GM23338 (cell line): ENCODE results near the gene CNGB1. TPM values are rescaled to one million over a fixed set of nuclear protein-coding genes. Genes with fewer than 3 reads are reported as not detected.

Experiments
- ATAC-seq: fragments of 200-7000 bp; cut with Tn5 transposase; 3 replicates; pipeline ENCODE4 v1.9.1; 2020
- DNase-seq: peaks from one replicate; pipeline ENCODE4 v3.0.0-alpha.2; 2015; ENCODE audit warnings: low spot score
- H2AFZ ChIP-seq: fragments of 200-600 bp; sonication (generic); 2 replicates; pipeline ENCODE4 v1.8.0; 2016; ENCODE audit warnings: antibody characterized with exemption, mild to moderate bottlenecking, moderate library complexity
- H3F3A ChIP-seq: fragments of 200-600 bp; sonication (generic); replicated peaks from 2 replicates; pipeline ENCODE4 v1.8.0; 2017; ENCODE audit warnings: antibody characterized with exemption, mixed run types, low read depth
- H3K27ac ChIP-seq: fragments of 200-600 bp; sonication (generic); 2 replicates; pipeline ENCODE4 v1.6.1; 2016; ENCODE audit warnings: low read depth
- H3K27me3 ChIP-seq: fragments of 200-600 bp; sonication (generic); 2 replicates; pipeline ENCODE4 v1.8.0; 2016; ENCODE audit warnings: mild to moderate bottlenecking, mixed run types, moderate library complexity; ENCODE audit not compliant: insufficient read depth
- H3K36me3 ChIP-seq: fragments of 200-600 bp; sonication (generic); 2 replicates; pipeline ENCODE4 v1.8.0; 2016; ENCODE audit warnings: mild to moderate bottlenecking; ENCODE audit not compliant: insufficient read depth
- H3K4me1 ChIP-seq: fragments of 200-600 bp; sonication (generic); 2 replicates; pipeline ENCODE4 v1.8.0; 2016; ENCODE audit warnings: mild to moderate bottlenecking, moderate library complexity; ENCODE audit not compliant: insufficient read depth
- H3K4me2 ChIP-seq: fragments of 200-600 bp; sonication (generic); 2 replicates; pipeline ENCODE4 v1.7.1; 2017; ENCODE audit warnings: mixed run types
- H3K4me3 ChIP-seq: fragments of 200-600 bp; sonication (generic); 2 replicates; pipeline ENCODE4 v1.6.1; 2016; ENCODE audit warnings: mixed run types
- H3K79me2 ChIP-seq: fragments of 200-600 bp; sonication (generic); replicated peaks from 2 replicates; pipeline ENCODE4 v1.8.0; 2017; ENCODE audit warnings: mild to moderate bottlenecking; ENCODE audit not compliant: insufficient read depth
- H3K9me2 ChIP-seq: fragments of 200-600 bp; sonication (generic); 2 replicates; pipeline ENCODE4 v1.8.0; 2017; ENCODE audit not compliant: insufficient read depth
- H4K20me1 ChIP-seq: fragments of 200-600 bp; sonication (generic); replicated peaks from 2 replicates; pipeline ENCODE4 v1.8.0; 2017; ENCODE audit warnings: mild to moderate bottlenecking; ENCODE audit not compliant: insufficient read depth
- H3K27ac Mint-ChIP-seq: 2 replicates; pipeline ENCODE4 v1.8.0; 2020; ENCODE audit warnings: inconsistent platforms, mild to moderate bottlenecking, moderate library complexity, mixed read lengths
- H3K27me3 Mint-ChIP-seq: 3 replicates; pipeline ENCODE4 v1.8.0; 2022; ENCODE audit warnings: low read depth, mild to moderate bottlenecking, moderate library complexity, mixed read lengths, inconsistent platforms; ENCODE audit not compliant: insufficient read depth, poor library complexity
- H3K36me3 Mint-ChIP-seq: 3 replicates; pipeline ENCODE4 v1.8.0; 2021; ENCODE audit warnings: low read depth, mild to moderate bottlenecking, inconsistent platforms, moderate library complexity, mixed read lengths
- H3K4me1 Mint-ChIP-seq: 3 replicates; pipeline ENCODE4 v1.8.0; 2020; ENCODE audit warnings: mild to moderate bottlenecking, inconsistent platforms, mixed read lengths
- H3K4me3 Mint-ChIP-seq: 3 replicates; pipeline ENCODE4 v1.8.0; 2021; ENCODE audit warnings: moderate library complexity, mild to moderate bottlenecking, inconsistent platforms, mixed read lengths
- H3K9me3 Mint-ChIP-seq: 3 replicates; pipeline ENCODE4 v1.8.0; 2020; ENCODE audit warnings: moderate library complexity, mild to moderate bottlenecking, inconsistent platforms, mixed read lengths
- CREB1 ChIP-seq: fragments of 250-450 bp; sonication (Bioruptor Pico); IDR thresholded peaks from 2 replicates; pipeline ENCODE4 v1.5.0; 2020; ENCODE audit warnings: low read depth, mild to moderate bottlenecking, moderate library complexity
- EZH2 ChIP-seq: fragments of 200-600 bp; sonication (generic); IDR thresholded peaks from one replicate; pipeline ENCODE4 v1.8.0; 2017; ENCODE audit warnings: antibody characterized with exemption, mild to moderate bottlenecking, low read depth; ENCODE audit not compliant: unreplicated experiment
- EZH2phosphoT487 ChIP-seq: fragments of 200-600 bp; sonication (generic); IDR thresholded peaks from one replicate; pipeline ENCODE4 v1.8.1; 2018; ENCODE audit warnings: antibody characterized with exemption; ENCODE audit not compliant: unreplicated experiment
- JUNB ChIP-seq: IDR thresholded peaks from one replicate; pipeline ENCODE4 v1.6.1; 2016; ENCODE audit warnings: antibody characterized with exemption; ENCODE audit not compliant: unreplicated experiment
- NANOG ChIP-seq: IDR thresholded peaks from 2 replicates; pipeline ENCODE4 v1.6.1; 2016; ENCODE audit warnings: antibody characterized with exemption, borderline replicate concordance
- POLR2AphosphoS5 ChIP-seq: IDR thresholded peaks from 2 replicates; pipeline ENCODE4 v1.6.1; 2016; ENCODE audit warnings: antibody characterized with exemption, low read depth
- STAT1 ChIP-seq: IDR thresholded peaks from one replicate; pipeline ENCODE4 v1.6.1; 2016; ENCODE audit warnings: antibody characterized with exemption; ENCODE audit not compliant: unreplicated experiment
- ZNF114 ChIP-seq: fragments of 250-450 bp; sonication (Bioruptor Pico); IDR thresholded peaks from 2 replicates; pipeline ENCODE4 v1.5.0; 2020; ENCODE audit warnings: mild to moderate bottlenecking, moderate library complexity
- ZNF331 ChIP-seq: fragments of 250-450 bp; sonication (Bioruptor Pico); IDR thresholded peaks from 2 replicates; pipeline ENCODE4 v1.5.0; 2020; ENCODE audit warnings: low read depth, mild to moderate bottlenecking, moderate library complexity
- polyA plus RNA-seq: library from polyadenylated mRNA; unstranded; fragments of >200 nt; fragmentation: Nextera tagmentation; extraction: Ambion mirVana; gene quantifications from 2 replicates; pipeline ENCODE4 v1.2.1, GENCODE V29; 2016
- total RNA-seq: library from RNA; depleted of rRNA; stranded (reverse); fragments of >200 nt; shearing (Covaris generic); gene quantifications from 2 replicates; pipeline ENCODE4 v1.2.3, GENCODE V29; 2014
- TF ChIP-seq, protein P1 (sequence below): IDR thresholded peaks from one replicate; pipeline ENCODE4 v1.6.1; 2018; ENCODE audit warnings: antibody characterized with exemption; ENCODE audit not compliant: unreplicated experiment
- TF ChIP-seq, protein P2 (sequence below), 2 experiments: fragments of 200-600 bp in 1 of 2; sonication (generic) in 1 of 2; conservative IDR thresholded peaks; 2 replicates each; pipeline versions ENCODE4 v1.5.1 to v1.6.1; 2016 to 2017; ENCODE audit warnings: antibody characterized with exemption in 2 of 2, low read depth in 2 of 2, mild to moderate bottlenecking in 2 of 2, moderate library complexity in 1 of 2
- TF ChIP-seq, protein P3 (sequence below): IDR thresholded peaks from 2 replicates; pipeline ENCODE4 v1.6.1; 2016; ENCODE audit warnings: antibody characterized with exemption
- TF ChIP-seq, protein P4 (sequence below): fragments of 250-450 bp; sonication (Bioruptor Pico); IDR thresholded peaks from 2 replicates; pipeline ENCODE4 v1.5.0; 2020; ENCODE audit warnings: mild to moderate bottlenecking, moderate library complexity

CNGB1 gene
- total and polyA plus RNA-seq, 2 experiments from 2014 or later: not detected

DNA sequence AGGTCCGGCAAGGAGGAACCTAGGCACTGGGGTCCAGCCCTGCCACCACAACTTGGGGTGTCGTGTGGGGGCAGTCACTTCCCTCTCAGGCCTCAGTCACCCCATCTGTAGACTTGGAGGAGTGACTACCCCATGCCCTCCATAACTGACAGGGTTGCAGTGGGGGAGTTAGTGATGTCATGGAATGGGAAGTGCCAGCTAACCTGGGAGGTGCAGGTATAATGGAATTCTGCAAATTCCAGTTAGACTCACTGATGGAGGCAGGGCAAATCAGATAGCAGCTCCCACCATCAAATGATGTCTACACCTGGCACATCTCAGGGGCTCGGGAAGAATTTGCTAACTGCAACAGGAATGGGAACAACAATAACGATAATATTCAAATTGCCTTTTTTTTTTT lies 72.9 kb downstream of the CNGB1 start (continued):
- TF ChIP-seq, protein P1, sequence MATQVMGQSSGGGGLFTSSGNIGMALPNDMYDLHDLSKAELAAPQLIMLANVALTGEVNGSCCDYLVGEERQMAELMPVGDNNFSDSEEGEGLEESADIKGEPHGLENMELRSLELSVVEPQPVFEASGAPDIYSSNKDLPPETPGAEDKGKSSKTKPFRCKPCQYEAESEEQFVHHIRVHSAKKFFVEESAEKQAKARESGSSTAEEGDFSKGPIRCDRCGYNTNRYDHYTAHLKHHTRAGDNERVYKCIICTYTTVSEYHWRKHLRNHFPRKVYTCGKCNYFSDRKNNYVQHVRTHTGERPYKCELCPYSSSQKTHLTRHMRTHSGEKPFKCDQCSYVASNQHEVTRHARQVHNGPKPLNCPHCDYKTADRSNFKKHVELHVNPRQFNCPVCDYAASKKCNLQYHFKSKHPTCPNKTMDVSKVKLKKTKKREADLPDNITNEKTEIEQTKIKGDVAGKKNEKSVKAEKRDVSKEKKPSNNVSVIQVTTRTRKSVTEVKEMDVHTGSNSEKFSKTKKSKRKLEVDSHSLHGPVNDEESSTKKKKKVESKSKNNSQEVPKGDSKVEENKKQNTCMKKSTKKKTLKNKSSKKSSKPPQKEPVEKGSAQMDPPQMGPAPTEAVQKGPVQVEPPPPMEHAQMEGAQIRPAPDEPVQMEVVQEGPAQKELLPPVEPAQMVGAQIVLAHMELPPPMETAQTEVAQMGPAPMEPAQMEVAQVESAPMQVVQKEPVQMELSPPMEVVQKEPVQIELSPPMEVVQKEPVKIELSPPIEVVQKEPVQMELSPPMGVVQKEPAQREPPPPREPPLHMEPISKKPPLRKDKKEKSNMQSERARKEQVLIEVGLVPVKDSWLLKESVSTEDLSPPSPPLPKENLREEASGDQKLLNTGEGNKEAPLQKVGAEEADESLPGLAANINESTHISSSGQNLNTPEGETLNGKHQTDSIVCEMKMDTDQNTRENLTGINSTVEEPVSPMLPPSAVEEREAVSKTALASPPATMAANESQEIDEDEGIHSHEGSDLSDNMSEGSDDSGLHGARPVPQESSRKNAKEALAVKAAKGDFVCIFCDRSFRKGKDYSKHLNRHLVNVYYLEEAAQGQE: no peak
- TF ChIP-seq STAT1 (no peak), NANOG (no peak), EZH2 (no peak), ZNF114 (no peak), POLR2AphosphoS5 (no peak), CREB1 (CRISPR knock-in tag) (no peak), JUNB (no peak), EZH2phosphoT487 (no peak), ZNF331 (no peak)
- TF ChIP-seq, protein P2, sequence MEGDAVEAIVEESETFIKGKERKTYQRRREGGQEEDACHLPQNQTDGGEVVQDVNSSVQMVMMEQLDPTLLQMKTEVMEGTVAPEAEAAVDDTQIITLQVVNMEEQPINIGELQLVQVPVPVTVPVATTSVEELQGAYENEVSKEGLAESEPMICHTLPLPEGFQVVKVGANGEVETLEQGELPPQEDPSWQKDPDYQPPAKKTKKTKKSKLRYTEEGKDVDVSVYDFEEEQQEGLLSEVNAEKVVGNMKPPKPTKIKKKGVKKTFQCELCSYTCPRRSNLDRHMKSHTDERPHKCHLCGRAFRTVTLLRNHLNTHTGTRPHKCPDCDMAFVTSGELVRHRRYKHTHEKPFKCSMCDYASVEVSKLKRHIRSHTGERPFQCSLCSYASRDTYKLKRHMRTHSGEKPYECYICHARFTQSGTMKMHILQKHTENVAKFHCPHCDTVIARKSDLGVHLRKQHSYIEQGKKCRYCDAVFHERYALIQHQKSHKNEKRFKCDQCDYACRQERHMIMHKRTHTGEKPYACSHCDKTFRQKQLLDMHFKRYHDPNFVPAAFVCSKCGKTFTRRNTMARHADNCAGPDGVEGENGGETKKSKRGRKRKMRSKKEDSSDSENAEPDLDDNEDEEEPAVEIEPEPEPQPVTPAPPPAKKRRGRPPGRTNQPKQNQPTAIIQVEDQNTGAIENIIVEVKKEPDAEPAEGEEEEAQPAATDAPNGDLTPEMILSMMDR (conservative IDR thresholded peaks at IDR 0.05; ENCODE audit: low read depth in 2 of 2): no peak
- TF ChIP-seq, protein P3, sequence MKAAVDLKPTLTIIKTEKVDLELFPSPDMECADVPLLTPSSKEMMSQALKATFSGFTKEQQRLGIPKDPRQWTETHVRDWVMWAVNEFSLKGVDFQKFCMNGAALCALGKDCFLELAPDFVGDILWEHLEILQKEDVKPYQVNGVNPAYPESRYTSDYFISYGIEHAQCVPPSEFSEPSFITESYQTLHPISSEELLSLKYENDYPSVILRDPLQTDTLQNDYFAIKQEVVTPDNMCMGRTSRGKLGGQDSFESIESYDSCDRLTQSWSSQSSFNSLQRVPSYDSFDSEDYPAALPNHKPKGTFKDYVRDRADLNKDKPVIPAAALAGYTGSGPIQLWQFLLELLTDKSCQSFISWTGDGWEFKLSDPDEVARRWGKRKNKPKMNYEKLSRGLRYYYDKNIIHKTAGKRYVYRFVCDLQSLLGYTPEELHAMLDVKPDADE: no peak

DNA sequence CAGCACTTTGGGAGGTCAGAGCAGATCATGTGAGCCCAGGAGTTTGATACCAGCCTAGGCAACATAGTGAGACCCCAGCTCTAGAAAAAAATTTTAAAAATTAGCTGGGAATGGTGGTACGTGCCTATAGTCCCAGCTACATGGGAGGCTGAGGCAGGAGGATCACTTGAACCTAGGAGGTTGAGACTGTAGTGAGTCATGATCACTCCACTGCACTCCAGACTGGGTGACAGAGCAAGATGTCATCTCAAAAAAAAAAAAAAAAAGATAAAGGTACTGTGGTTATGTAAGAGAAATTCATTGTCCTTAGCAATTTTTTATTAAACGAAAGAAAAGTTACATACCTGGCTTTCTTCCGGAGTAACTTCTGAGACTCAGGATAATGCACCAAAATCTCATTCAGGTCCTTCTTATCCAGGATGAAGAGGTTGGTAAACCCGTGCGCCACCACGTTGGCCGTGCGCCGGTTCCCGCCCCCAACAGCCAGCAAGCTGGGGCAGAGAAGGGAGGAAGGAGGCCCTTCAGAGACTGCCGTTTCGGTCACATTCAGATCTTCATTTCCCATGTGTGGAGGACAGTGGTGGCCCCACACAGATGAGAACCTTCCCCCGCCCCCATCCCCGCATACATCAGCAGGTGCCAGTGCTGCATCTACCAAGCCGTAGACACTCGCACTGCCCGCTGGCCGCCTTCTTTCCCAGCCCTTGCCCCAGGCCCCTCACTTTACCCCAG lies 73.7 kb downstream of the CNGB1 start:
- no peak for DNase-seq
- Mint-ChIP-seq H3K4me3 (no peak overlapping the region), H3K9me3 (no peaks in the 10 kb centered on the region), H3K4me1 (peaks cover 18% of the 10 kb centered on the region), H3K27me3 (peaks cover 9% of the 10 kb centered on the region), H3K27ac (no peak overlapping the region), H3K36me3 (no peaks in the 10 kb centered on the region)
- H2AFZ ChIP-seq: 0 out of 2 replicates have a peak overlapping the region, but pooled peaks have one; percentile 56
- H3K9me2 ChIP-seq: no peaks in the 10 kb centered on the region
- no peaks in the 10 kb centered on the region for H3K27me3 ChIP-seq
- no peak overlapping the region for H3K4me3 ChIP-seq
- no peaks in the 10 kb centered on the region for H3F3A ChIP-seq
- no peaks in the 10 kb centered on the region for H3K79me2 ChIP-seq
- no peak overlapping the region for H3K4me2 ChIP-seq
- no peak for ATAC-seq
- no peaks in the 10 kb centered on the region for H3K36me3 ChIP-seq
- H3K27ac ChIP-seq: no peak overlapping the region
- peaks cover 7% of the 10 kb centered on the region for H3K4me1 ChIP-seq
- H4K20me1 ChIP-seq: no peaks in the 10 kb centered on the region
- TF ChIP-seq, protein P4, sequence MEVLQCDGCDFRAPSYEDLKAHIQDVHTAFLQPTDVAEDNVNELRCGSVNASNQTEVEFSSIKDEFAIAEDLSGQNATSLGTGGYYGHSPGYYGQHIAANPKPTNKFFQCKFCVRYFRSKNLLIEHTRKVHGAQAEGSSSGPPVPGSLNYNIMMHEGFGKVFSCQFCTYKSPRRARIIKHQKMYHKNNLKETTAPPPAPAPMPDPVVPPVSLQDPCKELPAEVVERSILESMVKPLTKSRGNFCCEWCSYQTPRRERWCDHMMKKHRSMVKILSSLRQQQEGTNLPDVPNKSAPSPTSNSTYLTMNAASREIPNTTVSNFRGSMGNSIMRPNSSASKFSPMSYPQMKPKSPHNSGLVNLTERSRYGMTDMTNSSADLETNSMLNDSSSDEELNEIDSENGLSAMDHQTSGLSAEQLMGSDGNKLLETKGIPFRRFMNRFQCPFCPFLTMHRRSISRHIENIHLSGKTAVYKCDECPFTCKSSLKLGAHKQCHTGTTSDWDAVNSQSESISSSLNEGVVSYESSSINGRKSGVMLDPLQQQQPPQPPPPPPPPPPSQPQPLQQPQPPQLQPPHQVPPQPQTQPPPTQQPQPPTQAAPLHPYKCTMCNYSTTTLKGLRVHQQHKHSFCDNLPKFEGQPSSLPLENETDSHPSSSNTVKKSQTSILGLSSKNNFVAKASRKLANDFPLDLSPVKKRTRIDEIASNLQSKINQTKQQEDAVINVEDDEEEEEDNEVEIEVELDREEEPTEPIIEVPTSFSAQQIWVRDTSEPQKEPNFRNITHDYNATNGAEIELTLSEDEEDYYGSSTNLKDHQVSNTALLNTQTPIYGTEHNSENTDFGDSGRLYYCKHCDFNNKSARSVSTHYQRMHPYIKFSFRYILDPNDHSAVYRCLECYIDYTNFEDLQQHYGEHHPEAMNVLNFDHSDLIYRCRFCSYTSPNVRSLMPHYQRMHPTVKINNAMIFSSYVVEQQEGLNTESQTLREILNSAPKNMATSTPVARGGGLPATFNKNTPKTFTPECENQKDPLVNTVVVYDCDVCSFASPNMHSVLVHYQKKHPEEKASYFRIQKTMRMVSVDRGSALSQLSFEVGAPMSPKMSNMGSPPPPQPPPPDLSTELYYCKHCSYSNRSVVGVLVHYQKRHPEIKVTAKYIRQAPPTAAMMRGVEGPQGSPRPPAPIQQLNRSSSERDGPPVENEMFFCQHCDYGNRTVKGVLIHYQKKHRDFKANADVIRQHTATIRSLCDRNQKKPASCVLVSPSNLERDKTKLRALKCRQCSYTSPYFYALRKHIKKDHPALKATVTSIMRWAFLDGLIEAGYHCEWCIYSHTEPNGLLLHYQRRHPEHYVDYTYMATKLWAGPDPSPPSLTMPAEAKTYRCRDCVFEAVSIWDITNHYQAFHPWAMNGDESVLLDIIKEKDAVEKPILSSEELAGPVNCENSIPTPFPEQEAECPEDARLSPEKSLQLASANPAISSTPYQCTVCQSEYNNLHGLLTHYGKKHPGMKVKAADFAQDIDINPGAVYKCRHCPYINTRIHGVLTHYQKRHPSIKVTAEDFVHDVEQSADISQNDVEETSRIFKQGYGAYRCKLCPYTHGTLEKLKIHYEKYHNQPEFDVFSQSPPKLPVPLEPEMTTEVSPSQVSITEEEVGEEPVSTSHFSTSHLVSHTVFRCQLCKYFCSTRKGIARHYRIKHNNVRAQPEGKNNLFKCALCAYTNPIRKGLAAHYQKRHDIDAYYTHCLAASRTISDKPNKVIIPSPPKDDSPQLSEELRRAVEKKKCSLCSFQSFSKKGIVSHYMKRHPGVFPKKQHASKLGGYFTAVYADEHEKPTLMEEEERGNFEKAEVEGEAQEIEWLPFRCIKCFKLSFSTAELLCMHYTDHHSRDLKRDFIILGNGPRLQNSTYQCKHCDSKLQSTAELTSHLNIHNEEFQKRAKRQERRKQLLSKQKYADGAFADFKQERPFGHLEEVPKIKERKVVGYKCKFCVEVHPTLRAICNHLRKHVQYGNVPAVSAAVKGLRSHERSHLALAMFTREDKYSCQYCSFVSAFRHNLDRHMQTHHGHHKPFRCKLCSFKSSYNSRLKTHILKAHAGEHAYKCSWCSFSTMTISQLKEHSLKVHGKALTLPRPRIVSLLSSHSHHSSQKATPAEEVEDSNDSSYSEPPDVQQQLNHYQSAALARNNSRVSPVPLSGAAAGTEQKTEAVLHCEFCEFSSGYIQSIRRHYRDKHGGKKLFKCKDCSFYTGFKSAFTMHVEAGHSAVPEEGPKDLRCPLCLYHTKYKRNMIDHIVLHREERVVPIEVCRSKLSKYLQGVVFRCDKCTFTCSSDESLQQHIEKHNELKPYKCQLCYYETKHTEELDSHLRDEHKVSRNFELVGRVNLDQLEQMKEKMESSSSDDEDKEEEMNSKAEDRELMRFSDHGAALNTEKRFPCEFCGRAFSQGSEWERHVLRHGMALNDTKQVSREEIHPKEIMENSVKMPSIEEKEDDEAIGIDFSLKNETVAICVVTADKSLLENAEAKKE: no peak
